Measurements from ENCODE around the gene ADD1. TPM values are rescaled to one million over a fixed set of nuclear protein-coding genes. Genes with fewer than 3 reads are reported as not detected.

Gene ADD1
- polyA plus RNA-seq, 12 donors, result 147 to 968 (median 173) TPM

DNA sequence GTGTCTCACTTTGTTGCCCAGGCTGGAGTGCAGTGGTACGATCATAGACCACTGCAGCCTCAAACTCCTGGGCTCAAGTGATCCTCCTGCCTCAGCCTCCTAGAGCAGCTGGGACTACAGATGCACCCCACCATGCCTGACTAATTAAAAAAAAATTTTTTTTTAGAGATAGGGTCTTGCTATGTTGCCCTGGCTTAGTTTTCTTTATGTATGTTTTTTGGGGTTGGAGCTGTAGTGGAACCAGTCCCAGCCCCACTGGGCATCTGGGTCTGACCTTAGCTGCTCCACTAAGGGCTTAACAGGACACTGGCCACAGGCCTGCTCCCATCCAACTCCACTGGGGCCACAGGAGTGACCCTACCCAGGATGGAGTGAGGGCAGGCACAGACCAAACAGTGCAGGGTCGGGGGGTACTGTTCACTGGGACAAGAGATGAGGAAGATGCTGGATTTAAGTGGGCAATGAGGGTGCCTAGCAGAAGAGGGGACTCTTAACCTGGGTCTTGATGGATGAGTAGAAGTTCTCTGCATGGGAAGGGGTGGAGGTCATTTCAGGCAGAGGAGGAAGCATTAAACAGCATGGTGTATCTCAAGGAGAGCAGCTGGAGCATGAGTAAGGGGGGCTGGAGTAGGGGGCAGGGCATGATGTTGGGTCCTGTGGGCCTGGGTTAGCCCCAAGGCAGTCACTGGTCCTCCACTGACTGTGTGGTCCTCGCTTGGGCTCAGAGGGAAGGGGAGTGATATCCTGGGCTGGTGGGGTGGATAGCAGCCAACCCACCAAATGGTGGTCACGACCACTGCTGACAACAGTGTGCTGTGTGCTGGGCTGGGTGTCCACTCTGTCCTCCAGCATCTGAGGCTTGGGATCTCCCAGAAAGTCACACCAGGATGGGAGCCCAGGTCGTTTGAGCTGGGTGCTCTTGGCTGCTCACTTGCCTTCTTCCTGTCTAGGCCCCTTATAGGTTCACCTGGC, 24.1 kb upstream of the ADD1 start:
- DNase-seq, result no peak

DNA sequence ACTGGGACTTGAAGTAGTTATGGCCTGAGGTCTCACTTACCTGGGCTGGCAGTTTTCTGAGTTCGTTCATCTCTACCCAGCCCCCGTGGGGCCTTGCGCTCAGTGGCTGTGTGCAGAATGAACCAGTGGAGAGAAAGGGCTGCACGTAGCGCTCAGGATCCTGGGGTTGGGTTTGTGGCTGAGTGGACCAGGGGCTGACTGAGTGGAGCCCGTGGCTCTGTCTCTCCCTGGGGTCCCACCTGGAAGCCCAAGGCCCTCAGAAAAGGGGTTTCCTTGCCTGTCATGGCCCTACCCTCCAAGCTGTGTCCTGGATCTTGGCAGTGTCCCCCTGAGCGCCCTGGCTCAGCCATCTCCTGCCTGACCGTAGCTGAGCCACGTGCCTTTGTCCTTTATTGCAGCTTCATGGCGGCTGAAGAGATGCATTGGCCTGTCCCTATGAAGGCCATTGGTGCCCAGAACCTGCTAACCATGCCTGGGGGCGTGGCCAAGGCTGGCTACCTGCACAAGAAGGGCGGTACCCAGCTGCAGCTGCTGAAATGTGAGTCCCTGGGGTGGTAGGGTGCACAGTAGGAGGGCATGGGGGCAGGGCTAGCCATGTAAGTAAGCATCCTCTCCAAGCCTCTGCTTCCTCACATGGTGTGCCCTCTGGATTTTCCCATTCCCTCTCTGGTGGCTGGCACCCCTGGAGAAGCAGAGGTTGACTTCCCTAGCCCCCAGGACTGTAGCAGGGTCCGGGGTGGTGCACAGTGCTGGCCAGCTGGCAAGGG, 23.2 kb upstream of the ADD1 start:
- no peak for DNase-seq

DNA sequence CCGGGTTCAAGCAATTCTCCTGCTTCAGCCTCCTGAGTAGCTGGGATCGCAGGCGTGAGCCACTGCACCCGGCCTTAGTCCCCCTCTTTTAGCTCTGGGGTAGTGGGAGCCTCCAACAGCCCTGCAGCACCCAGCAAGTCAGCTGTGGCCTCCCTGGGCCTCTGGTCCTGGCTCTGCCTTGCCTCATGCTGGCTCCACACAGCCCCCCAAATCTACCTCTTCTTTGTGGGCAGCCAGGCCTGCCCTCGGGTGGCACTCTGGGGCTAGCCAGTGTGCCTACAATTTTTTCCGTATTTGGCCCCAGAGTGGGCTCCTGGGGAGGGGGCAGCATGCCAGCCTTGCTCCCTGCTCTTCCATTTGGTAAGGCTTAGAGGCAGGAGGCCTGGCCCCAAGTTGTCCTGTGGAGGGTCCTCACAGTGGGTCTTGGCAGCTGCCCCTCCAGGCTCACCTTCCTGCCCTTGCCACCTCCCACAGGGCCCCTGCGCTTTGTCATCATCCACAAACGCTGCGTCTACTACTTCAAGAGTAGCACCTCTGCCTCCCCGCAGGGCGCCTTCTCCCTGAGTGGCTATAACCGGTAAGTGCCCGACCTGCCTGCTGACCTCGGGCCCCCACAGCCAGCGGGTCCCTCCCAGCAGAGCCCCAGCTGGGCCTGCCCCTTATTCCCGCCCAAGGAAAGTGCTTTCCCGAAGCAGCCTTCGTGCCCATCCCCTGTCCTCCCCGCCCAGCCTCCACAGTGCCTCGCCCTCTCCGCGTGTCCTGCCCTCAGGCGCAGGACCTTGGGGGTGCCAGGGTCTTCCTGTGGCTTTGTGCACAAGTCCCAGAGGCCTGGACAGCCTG, 21.0 kb upstream of the ADD1 start:
- no peak for DNase-seq

GRCh38 chr4:2823301-2823670, 20.4 kb upstream of the ADD1 start:
- no peak for DNase-seq

DNA sequence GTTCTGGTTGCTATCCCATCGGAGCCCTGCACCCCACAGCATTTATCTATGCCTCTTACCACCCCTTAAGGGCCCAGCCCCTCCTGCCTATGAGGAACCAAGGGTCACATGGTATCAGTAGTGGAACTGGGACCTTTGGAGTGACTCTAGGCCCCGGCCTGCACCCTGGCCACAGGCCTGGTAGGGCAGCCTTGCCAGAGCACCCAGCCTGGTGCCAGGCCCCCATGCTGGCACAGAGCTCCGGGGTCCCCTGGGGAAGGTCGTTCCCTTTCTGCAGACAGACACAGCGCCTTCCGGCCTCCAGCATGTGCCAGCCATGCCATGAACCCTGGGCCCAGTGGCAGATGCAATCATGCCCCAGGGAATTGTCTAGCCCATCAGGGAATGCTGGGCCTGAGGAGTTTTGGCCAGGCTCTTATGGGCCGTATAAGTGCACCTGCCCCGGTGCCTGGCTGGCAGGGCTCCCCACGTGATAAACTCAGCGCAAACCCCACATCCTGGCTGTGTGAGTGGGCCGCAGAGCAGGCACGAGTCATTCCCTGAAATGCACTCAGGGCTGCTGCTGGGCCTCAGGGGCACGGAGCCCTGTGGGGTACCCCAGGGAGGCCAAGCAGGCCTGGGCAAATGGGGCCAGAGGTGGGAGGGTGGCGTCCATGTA, 19.8 kb upstream of the ADD1 start:
- DNase-seq, result no peak

- no peak for DNase-seq
These were observed 19.3 kb upstream of the ADD1 start for GRCh38 chr4:2824329-2824835.

- DNase-seq, result no peak
These were observed 18.7 kb upstream of the ADD1 start for GRCh38 chr4:2824836-2825381.

GRCh38 chr4:2825740-2826139, 17.9 kb upstream of the ADD1 start:
- no peak for DNase-seq

DNA sequence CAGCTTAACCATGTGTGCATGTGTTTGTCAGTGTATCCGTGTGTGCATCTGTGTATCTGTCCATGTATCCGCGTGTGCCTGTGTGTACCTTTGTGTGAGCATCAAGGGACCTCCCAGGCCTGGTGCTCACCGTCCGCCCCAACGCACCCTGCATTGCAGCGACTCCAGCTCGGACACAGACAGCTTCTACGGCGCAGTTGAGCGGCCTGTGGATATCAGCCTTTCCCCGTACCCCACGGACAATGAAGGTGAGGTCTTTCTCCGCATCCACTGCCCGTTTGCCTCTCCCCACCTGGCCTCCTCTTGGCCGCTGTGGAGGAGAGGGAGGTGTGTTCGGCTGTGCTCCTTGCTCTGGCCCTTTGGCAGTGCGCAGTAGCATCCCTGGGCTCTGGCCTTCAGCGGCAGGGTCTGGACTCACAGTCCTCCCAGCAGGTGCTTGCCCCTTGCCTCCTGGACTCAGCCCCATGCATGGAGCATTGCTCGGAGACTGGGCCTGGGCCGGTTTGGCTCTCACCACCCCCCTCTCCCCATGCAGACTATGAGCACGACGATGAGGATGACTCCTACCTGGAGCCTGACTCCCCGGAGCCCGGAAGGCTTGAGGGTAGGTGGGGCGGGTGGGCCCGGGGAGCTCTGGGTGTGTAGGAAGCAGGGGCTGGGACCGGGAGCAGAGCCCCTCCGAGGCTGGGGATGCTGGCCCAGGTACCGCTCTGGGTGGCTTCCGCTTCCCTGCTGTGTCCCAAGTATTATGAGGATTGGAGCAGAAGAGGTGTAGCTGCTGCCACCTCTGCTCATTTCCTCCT, 16.4 kb upstream of the ADD1 start:
- no peak for DNase-seq

DNA sequence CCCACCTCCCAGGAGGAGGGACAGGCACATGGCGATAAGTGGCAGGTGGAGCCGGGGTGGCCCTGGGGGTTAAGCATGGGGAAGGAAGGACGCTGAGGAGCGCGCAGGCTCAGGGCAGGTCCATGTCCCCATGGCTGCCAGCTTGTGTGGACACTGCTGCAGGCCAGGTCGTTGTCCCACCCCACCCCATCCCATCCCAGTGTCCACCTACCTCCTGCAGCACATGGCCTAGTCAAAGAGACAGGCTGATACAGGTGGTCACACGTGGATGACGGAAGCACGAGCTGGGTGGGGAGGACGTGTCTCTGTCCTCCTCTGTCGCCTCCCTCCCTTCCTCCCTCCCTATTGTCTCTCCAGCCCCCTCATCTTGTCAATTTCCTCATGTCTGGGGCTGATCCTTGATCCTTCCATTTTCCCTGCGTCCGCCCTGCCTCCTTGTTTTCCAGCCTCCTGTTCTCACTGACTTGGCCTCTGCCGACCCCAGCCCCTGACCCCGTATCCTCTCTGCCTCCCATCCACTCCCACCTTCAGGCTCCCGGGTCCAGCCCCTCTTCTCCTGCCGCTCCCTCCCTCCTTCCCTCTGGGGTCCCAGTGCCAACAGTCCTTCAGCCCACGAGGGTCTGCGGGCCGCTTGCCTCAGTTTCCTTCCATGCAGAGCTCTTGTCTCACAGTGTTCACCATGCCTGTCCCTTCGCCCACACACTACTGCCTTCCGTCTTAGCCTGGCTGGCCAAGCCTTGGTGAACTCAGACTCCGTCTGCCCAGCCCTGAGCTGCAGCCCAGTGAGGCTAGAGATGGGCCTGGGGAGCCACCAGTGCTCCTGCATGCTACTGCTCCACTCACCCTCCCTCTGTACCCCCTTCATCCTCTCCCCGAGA, 15.5 kb upstream of the ADD1 start:
- no peak for DNase-seq

- DNase-seq, result no peak
These were observed 14.9 kb upstream of the ADD1 start for GRCh38 chr4:2828758-2829181.

DNA sequence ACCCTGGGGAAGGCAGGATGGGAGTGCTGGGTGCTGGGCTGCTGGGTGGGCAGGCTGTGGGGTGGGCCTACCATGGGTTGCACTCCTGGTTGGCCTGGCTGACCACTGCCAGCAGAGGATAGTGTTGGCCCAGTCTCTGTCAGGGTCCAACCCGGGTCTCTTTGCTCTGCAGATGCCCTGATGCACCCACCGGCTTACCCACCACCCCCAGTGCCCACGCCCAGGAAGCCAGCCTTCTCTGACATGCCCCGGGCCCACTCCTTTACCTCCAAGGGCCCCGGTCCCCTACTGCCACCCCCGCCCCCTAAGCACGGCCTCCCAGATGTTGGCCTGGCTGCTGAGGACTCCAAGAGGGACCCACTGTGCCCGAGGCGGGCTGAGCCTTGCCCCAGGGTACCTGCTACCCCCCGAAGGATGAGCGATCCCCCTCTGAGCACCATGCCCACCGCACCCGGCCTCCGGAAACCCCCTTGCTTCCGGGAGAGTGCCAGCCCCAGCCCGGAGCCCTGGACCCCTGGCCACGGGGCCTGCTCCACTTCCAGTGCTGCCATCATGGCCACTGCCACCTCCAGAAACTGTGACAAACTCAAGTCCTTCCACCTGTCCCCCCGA, 14.2 kb upstream of the ADD1 start:
- DNase-seq, result no peak

DNA sequence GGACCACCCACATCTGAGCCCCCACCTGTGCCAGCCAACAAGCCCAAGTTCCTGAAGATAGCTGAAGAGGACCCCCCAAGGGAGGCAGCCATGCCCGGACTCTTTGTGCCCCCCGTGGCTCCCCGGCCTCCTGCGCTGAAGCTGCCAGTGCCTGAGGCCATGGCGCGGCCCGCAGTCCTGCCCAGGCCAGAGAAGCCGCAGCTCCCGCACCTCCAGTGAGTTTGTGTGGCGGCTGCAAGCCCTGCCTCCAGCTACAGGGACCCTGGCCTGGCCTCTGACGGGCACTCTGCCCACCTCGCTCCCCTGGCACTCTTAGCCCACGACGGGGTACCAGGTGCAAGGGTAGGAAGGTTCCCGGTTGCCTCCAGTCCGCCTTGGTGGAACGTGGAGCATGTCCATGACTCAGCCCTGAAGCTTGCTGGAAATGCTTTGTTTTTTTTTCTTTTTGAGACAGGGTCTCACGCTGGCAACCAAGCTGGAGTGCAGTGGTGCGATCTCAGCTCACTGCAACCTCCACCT, 13.7 kb upstream of the ADD1 start:
- no peak for DNase-seq

DNA sequence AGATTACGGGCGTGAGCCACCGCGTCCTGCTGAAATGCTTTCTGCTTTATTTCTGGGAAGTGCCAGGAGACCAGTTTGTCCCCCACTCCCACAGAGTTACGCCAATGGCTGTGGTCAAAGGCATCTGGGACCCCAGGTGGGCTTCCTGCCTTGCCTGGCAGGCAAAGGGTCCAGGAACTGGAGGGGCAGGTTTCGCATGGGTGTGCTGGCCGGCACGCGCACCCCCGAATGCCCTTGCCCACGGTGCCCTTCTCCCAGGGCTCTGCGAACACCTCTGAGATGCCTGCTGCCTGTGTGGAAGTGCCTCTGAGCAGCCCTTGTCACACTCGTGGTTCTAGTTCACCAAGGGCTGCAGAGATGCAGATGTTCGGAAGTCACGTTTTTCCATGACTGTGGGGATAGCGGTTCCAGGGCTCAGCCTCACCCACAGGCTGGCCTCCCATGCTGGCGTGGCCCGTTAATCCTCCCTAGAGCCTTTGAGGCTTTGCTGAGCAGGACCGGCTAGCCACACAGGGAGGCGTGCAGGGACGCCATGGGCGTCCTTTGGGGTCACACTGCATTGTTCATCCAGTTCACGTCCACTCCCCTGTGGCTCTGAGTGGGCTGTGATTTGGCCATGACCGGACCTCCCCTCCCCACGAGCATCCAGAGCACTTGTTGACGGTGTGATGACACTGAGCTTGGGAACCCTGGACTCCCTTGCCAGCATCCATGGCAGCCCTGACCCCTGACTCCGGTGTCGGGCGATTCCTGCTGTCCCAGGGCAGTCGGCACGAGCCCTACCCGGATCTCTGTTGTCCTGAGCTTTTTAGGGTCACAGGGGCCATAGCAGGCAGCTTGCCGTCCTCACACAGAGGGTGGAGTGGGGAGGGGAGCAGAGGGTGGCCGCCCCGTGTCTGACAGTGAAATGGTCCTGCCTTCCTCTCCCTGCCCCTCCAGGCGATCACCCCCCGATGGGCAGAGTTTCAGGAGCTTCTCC, 12.7 kb upstream of the ADD1 start:
- DNase-seq, result no peak

- DNase-seq, result no peak
These were observed 11.9 kb upstream of the ADD1 start for GRCh38 chr4:2831611-2832308.

- no peak for DNase-seq
These were observed 11.2 kb upstream of the ADD1 start for GRCh38 chr4:2832309-2832980.

All from muscle of arm (tissue), 12 donors.